Transverse colon (tissue), 4 donors: Measurements from ENCODE around the gene PTGES. TPM values are rescaled to one million over a fixed set of nuclear protein-coding genes. Genes with fewer than 3 reads are reported as not detected.

Experiments used
- DNase-seq: peaks from one replicate; pipeline ENCODE4 v3.0.0-alpha.2; 2019
- H3K27ac ChIP-seq, 4 donors: fragments of 200-600 bp; sonication (generic); 2 replicates each; pipeline ENCODE4 v1.5.1; 2016 to 2018; ENCODE audit warnings: inconsistent platforms in 4 of 4
- H3K27me3 ChIP-seq: fragments of 200-600 bp; sonication (generic); 2 replicates; pipeline ENCODE4 v1.5.1; 2017; ENCODE audit warnings: inconsistent platforms
- H3K36me3 ChIP-seq, 4 donors: fragments of 200-600 bp; sonication (generic); 2 replicates each; pipeline ENCODE4 v1.5.1; 2017 to 2019; ENCODE audit warnings: inconsistent platforms in 4 of 4
- H3K4me1 ChIP-seq, 4 donors: fragments of 200-600 bp; sonication (generic); 2 replicates each; pipeline ENCODE4 v1.5.1; 2017 to 2020; ENCODE audit warnings: inconsistent platforms in 4 of 4
- H3K4me3 ChIP-seq, 4 donors: fragments of 200-600 bp; sonication (generic); 1 replicate in 1 of 4; 2 replicates in 3 of 4; pipeline versions ENCODE4 v1.5.1 to v1.6.1; 2017 to 2019; ENCODE audit warnings: inconsistent platforms in 4 of 4
- H3K9me3 ChIP-seq, 2 donors: fragments of 200-600 bp; sonication (generic); 2 replicates each; pipeline ENCODE4 v1.5.1; 2017 to 2019; ENCODE audit warnings: inconsistent platforms in 2 of 2
- EP300 ChIP-seq: sonication (generic); formaldehyde crosslinking; IDR thresholded peaks from one replicate; pipeline ENCODE4 v1.6.1; 2017; ENCODE audit warnings: antibody characterized with exemption, low read depth
- POLR2A ChIP-seq: fragments of 450-650 bp; IDR thresholded peaks from one replicate; pipeline ENCODE4 v1.6.1; 2016; ENCODE audit warnings: antibody characterized with exemption, mild to moderate bottlenecking, moderate library complexity
- POLR2AphosphoS5 ChIP-seq, 3 donors: sonication (generic); formaldehyde crosslinking; IDR thresholded peaks; one replicate each; pipeline ENCODE4 v1.6.1; 2016; ENCODE audit warnings: antibody characterized with exemption in 3 of 3
- WGBS, 2 donors: methylation state at CpG; one replicate each; pipeline ENCODE4 v1.1.5; 2018; ENCODE audit warnings: low coverage in 1 of 2; 5-methylcytosine and 5-hydroxymethylcytosine counted together
- in situ Hi-C, 4 donors: fragments of 200-750 bp; cut with MboI; loops; one replicate each; pipeline versions ENCODE4 v1.15.0 to v1.15.1; 2017; ENCODE audit warnings: low sequenced_read_pairs in 3 of 4, low pct_ligation_motif_present in 1 of 4, low pct_unique_long_range_greater_than_20kb in 1 of 4
- intact Hi-C: fragments of 100-400 bp; cut with DNase I; formaldehyde crosslinking; loops from one replicate; pipeline ENCODE4 v1.15.1; 2023; ENCODE audit warnings: low total_unique reads
- total RNA-seq, 4 donors: library from RNA; depleted of rRNA; stranded (reverse); fragments of >200 nt; gene quantifications; one replicate each; pipeline ENCODE4 v1.1.0, GENCODE V29; 2016
- TF ChIP-seq, protein P1 (sequence below), 5 experiments: fragments of 200-600 bp in 3 of 5; fragments of 450-650 bp in 2 of 5; sonication (generic) in 3 of 5; IDR thresholded peaks; 1 replicate in 2 of 5; 2 replicates in 3 of 5; pipeline ENCODE4 v1.5.1; 2016 to 2017; ENCODE audit warnings: antibody characterized with exemption in 5 of 5, inconsistent platforms in 3 of 5, mild to moderate bottlenecking in 2 of 5, moderate library complexity in 1 of 5

Gene PTGES
- total RNA-seq, 4 donors from 2014 or later = 0.75 to 11.0 (median 2.2) TPM

DNA sequence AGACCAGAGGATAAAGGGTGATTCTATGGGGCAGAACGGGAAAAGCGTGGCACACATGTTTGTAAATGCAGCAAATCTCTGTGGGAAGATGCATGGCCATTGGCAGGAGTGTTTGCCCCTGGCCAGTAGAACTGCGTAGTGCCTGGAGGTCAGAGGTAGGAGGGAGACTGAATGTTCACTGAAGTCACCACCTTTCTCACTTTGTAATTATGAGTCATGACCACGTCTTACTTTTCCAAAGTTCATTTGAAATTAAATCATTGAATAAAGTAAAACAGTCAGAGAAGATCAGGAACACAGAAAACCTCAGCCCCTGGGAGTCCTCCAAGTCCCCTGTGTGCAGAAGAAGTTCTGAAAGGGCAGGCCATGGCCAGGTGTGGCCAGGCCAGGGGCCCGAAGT is 4.6 kb downstream of the PTGES start:
- no peak overlapping the region for H3K4me3 ChIP-seq
- TF ChIP-seq POLR2A (no peak), EP300 (no peak), POLR2AphosphoS5 (IDR thresholded peaks at IDR 0.05) (no peak)
- TF ChIP-seq, protein P1, sequence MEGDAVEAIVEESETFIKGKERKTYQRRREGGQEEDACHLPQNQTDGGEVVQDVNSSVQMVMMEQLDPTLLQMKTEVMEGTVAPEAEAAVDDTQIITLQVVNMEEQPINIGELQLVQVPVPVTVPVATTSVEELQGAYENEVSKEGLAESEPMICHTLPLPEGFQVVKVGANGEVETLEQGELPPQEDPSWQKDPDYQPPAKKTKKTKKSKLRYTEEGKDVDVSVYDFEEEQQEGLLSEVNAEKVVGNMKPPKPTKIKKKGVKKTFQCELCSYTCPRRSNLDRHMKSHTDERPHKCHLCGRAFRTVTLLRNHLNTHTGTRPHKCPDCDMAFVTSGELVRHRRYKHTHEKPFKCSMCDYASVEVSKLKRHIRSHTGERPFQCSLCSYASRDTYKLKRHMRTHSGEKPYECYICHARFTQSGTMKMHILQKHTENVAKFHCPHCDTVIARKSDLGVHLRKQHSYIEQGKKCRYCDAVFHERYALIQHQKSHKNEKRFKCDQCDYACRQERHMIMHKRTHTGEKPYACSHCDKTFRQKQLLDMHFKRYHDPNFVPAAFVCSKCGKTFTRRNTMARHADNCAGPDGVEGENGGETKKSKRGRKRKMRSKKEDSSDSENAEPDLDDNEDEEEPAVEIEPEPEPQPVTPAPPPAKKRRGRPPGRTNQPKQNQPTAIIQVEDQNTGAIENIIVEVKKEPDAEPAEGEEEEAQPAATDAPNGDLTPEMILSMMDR (IDR thresholded peaks at IDR 0.05) = no peak
- H3K9me3 ChIP-seq = no peaks in the 10 kb centered on the region
- intact Hi-C loops (no loop called here), in situ Hi-C loops (no loop called here)
- no peak for DNase-seq
- H3K27ac ChIP-seq = no peak overlapping the region
- 75 to 79% methylated on average over 4 to 5 of the region's 5 CpGs for WGBS, 2 donors
- peaks cover 11 to 19% (median 15%) of the 10 kb centered on the region in 4 donors for H3K4me1 ChIP-seq
- no peaks in the 10 kb centered on the region for H3K36me3 ChIP-seq
- peaks cover 3% of the 10 kb centered on the region for H3K27me3 ChIP-seq

DNA sequence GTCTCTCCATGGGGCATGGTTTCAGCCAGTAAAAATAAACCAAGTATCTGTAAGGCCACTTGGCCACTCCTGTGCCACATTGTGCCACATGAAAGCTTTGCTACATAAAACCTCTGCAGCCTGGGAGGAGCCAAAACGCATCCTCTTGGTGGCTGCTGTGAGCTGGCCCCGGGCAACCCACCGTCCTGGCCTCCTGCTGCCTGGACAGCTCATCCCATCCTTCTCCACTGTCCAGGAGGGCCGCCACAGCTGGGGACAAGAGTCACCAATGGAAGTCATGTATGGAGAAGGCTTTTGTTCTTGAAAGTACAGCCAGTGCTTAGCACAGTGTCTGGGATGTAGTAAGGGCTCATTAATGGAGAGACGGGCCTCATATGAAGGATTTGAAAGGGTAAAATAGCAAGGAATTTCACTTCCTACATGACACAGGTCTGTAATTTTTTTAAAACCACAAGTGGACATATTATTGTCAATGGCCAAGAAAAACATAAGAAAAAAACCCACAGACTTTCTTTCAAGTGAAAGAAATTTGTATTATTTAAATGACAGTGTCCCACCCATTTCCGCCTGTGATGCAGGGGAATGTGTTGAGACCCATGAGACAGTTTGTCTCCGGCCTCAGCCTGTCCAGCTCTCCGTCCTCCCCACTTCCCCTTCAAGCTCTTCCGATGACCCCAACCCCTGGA is 6.6 kb downstream of the PTGES start:
- DNase-seq = no peak
- H3K36me3 ChIP-seq = no peaks in the 10 kb centered on the region
- no peak overlapping the region for H3K4me3 ChIP-seq
- no peaks in the 10 kb centered on the region for H3K27me3 ChIP-seq
- no peaks in the 10 kb centered on the region for H3K9me3 ChIP-seq
- intact Hi-C loops (no loop called here), in situ Hi-C loops (no loop called here)
- H3K27ac ChIP-seq = no peak overlapping the region
- TF ChIP-seq EP300 (no peak), POLR2AphosphoS5 (IDR thresholded peaks at IDR 0.05) (no peak), POLR2A (no peak)
- TF ChIP-seq, protein P1 (IDR thresholded peaks at IDR 0.05) = no peak
- 58 to 71% methylated on average over 5 to 9 of the region's 9 CpGs for WGBS, 2 donors
- H3K4me1 ChIP-seq = no peaks in the 10 kb centered on the region

DNA sequence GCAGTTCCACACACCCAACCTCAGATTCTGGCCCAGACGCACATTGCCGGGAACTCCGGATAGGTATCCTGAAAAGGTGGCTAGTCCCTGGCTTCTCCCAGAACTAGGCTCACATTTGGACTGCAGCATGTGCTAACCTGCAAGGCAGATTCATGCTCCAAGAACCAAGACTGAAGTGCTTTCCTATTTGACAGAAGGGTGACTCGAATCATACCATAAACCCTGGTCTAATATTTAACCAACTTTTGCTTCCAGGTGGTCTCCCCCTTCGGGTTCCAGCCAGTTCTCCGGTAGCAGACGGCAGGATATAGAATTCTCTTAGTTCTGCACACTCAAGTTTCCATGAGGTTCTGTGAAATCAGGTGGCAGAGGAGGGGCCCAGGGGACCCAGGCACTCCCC is 7.6 kb downstream of the PTGES start:
- 87 to 95% methylated on average over 3 to 7 of the region's 7 CpGs for WGBS, 2 donors
- TF ChIP-seq POLR2A (no peak), POLR2AphosphoS5 (IDR thresholded peaks at IDR 0.05) (no peak)
- TF ChIP-seq, protein P1 (IDR thresholded peaks at IDR 0.05) = no peak
- Histone ChIP-seq H3K36me3 (no peaks in the 10 kb centered on the region), H3K4me1 (no peaks in the 10 kb centered on the region), H3K27ac (no peak overlapping the region), H3K4me3 (no peak overlapping the region), H3K27me3 (no peaks in the 10 kb centered on the region), H3K9me3 (no peaks in the 10 kb centered on the region)
- intact Hi-C loops (no loop called here), in situ Hi-C loops (no loop called here)
- no peak for DNase-seq

DNA sequence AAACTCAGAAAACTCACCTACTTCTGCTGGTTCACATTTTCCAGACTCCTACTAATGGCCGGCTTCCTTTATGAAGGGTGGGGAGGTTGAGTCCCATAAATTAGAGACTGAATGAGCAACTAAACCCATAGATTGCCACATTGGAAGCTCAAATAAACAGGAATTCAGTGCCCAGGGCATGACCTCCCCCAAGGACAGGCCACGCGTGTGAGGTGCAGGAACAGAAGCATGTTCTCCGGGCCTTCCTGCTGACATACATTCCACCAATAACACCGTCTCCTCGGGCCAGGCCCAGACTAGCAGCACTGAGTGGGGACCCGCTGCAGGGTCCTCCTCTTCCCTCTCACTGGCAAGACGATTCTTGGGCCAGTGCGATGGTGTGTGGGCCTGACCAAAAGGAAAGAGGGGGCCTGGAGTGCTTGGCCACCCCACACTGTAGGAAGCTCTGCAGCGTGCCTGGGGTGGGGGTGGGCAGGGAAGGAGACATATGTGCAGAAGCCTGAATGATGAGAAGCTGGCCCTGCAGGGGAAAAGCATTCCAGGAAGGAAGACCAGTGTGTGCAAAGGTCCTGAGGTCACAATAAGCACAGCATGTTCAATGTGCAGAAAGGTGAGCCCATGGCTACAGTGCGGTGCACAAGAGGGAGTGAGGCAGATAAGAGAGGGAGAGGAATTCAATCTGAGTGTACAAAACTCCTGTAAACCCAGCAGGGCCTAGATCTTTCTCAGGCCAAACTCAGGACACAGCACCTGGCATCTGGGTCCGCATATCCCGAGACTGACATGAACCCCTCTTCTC is 12.0 kb downstream of the PTGES start:
- DNase-seq = no peak
- no peaks in the 10 kb centered on the region for H3K36me3 ChIP-seq
- intact Hi-C loops = no loop called here
- H3K4me1 ChIP-seq = peaks cover 0 to 9% (median 6%) of the 10 kb centered on the region in 4 donors
- H3K27ac ChIP-seq = no peak overlapping the region
- no peaks in the 10 kb centered on the region for H3K9me3 ChIP-seq
- no peak overlapping the region for H3K4me3 ChIP-seq
- TF ChIP-seq POLR2AphosphoS5 (IDR thresholded peaks at IDR 0.05) (no peak), EP300 (no peak), POLR2A (no peak)
- TF ChIP-seq, protein P1 (IDR thresholded peaks at IDR 0.05) = no peak
- 71 to 93% methylated on average over 1 to 12 of the region's 13 CpGs for WGBS, 2 donors
- H3K27me3 ChIP-seq = peaks cover 2% of the 10 kb centered on the region
- in situ Hi-C loops = loop anchor here in 1 of 4 donors (5.0 kb wide), 1 partner anchor 41 kb away; no protein-coding TSS in a partner anchor
